Keratinocyte (primary cell): Measurements from ENCODE around the gene REPIN1. TPM values are rescaled to one million over a fixed set of nuclear protein-coding genes. Genes with fewer than 3 reads are reported as not detected.

ENCODE experiments used
- DNase-seq: peaks from one replicate; pipeline ENCODE4 v3.0.0-alpha.2; 2011; ENCODE audit warnings: low read depth, missing footprints, low spot score
- FAIRE-seq: peaks from 2 replicates; lab custom pipeline; 2011; peaks lifted over from hg19 to GRCh38; lab: Jason Lieb, UNC
- H2AFZ ChIP-seq: 2 replicates; pipeline ENCODE4 v1.6.0; 2012; ENCODE audit warnings: low read length, control low read depth, inconsistent platforms; ENCODE audit not compliant: control insufficient read depth
- H3K27ac ChIP-seq: 2 replicates; pipeline ENCODE4 v1.5.1; 2011; ENCODE audit warnings: low read length; ENCODE audit not compliant: control insufficient read depth, insufficient read depth
- H3K27me3 ChIP-seq: 3 replicates; pipeline ENCODE4 v1.6.0; 2011; ENCODE audit warnings: low read length; ENCODE audit not compliant: control insufficient read depth, insufficient read depth; ENCODE audit errors: extremely low read depth
- H3K36me3 ChIP-seq, 2 experiments: 2 replicates in 1 of 2; 3 replicates in 1 of 2; pipeline ENCODE4 v1.5.1; 2011; ENCODE audit warnings: low read length in 2 of 2, mild to moderate bottlenecking in 1 of 2; ENCODE audit not compliant: control insufficient read depth in 2 of 2, insufficient read depth in 2 of 2; ENCODE audit errors: extremely low read depth in 1 of 2
- H3K4me1 ChIP-seq: 3 replicates; pipeline ENCODE4 v1.5.1; 2011; ENCODE audit warnings: low read length; ENCODE audit not compliant: control insufficient read depth, insufficient read depth; ENCODE audit errors: extremely low read depth
- H3K4me2 ChIP-seq: 3 replicates; pipeline ENCODE4 v1.6.0; 2011; ENCODE audit warnings: low read depth, low read length; ENCODE audit not compliant: control insufficient read depth, insufficient read depth; ENCODE audit errors: extremely low read depth
- H3K4me3 ChIP-seq, 3 experiments: fragments of 200-600 bp in 1 of 3; sonication (generic) in 1 of 3; 2 replicates in 2 of 3; 3 replicates in 1 of 3; pipeline ENCODE4 v1.5.1; 2011 to 2016; ENCODE audit warnings: low read length in 3 of 3, mild to moderate bottlenecking in 3 of 3, control low read depth in 2 of 3, inconsistent platforms in 1 of 3, low read depth in 1 of 3, mixed read lengths in 1 of 3, mixed run types in 1 of 3, moderate library complexity in 1 of 3; ENCODE audit not compliant: control insufficient read depth in 2 of 3, insufficient read depth in 2 of 3; ENCODE audit errors: extremely low read depth in 1 of 3
- H3K79me2 ChIP-seq: 2 replicates; pipeline ENCODE4 v1.6.0; 2012; ENCODE audit warnings: low read length; ENCODE audit not compliant: control insufficient read depth, insufficient read depth
- H3K9ac ChIP-seq: 3 replicates; pipeline ENCODE4 v1.6.0; 2011; ENCODE audit warnings: low read length; ENCODE audit not compliant: control insufficient read depth, insufficient read depth; ENCODE audit errors: extremely low read depth
- H3K9me1 ChIP-seq: 3 replicates; pipeline ENCODE4 v1.6.0; 2011; ENCODE audit warnings: low read length; ENCODE audit not compliant: control insufficient read depth, insufficient read depth; ENCODE audit errors: extremely low read depth
- H3K9me3 ChIP-seq: 2 replicates; pipeline ENCODE4 v1.5.1; 2012; ENCODE audit warnings: low read depth, low read length; ENCODE audit not compliant: control insufficient read depth
- H4K20me1 ChIP-seq: 3 replicates; pipeline ENCODE4 v1.6.0; 2011; ENCODE audit warnings: low read length; ENCODE audit not compliant: control insufficient read depth, insufficient read depth; ENCODE audit errors: extremely low read depth
- CTCF ChIP-seq, 3 experiments: IDR thresholded peaks in 1 of 3; conservative IDR thresholded peaks in 1 of 3; optimal IDR thresholded peaks in 1 of 3; 2 replicates in 2 of 3; 3 replicates in 1 of 3; pipeline versions ENCODE3 to v1.5.1; 2011; ENCODE audit warnings: low read length in 3 of 3, mild to moderate bottlenecking in 3 of 3, moderate library complexity in 2 of 3, control low read depth in 1 of 3, inconsistent platforms in 1 of 3; ENCODE audit not compliant: insufficient read depth in 2 of 3; ENCODE audit errors: extremely low read depth in 1 of 3
- EZH2 ChIP-seq: IDR thresholded peaks from one replicate; pipeline ENCODE4 v1.6.1; 2012; ENCODE audit warnings: inconsistent platforms, mild to moderate bottlenecking, low read length, moderate library complexity
- dilution Hi-C: fragments of 300-500 bp; cut with MboI; formaldehyde crosslinking; loops from one replicate; pipeline ENCODE4 v1.7.0; 2020; ENCODE audit warnings: low sequenced_read_pairs; ENCODE audit not compliant: extremely low pct_ligation_motif_present
- polyA plus RNA-seq, 5 experiments: library from polyadenylated mRNA; depleted of rRNA in 3 of 5; stranded (reverse) in 3 of 5; stranded (forward) in 1 of 5; unstranded in 1 of 5; fragments of >200 nt; gene quantifications; 1 replicate in 1 of 5; 2 replicates in 3 of 5; 3 replicates in 1 of 5; pipeline versions ENCODE4 v1.2.1 to v1.2.3, GENCODE V29; 2011 to 2012; ENCODE audit warnings: missing spikeins in 2 of 5, low read depth in 1 of 5, low replicate concordance in 1 of 5

REPIN1 gene
- polyA plus RNA-seq, 1 donor (not counting 4 experiments of a cell fraction or from before 2014, with no cell fraction given) = 9.3 TPM

DNA sequence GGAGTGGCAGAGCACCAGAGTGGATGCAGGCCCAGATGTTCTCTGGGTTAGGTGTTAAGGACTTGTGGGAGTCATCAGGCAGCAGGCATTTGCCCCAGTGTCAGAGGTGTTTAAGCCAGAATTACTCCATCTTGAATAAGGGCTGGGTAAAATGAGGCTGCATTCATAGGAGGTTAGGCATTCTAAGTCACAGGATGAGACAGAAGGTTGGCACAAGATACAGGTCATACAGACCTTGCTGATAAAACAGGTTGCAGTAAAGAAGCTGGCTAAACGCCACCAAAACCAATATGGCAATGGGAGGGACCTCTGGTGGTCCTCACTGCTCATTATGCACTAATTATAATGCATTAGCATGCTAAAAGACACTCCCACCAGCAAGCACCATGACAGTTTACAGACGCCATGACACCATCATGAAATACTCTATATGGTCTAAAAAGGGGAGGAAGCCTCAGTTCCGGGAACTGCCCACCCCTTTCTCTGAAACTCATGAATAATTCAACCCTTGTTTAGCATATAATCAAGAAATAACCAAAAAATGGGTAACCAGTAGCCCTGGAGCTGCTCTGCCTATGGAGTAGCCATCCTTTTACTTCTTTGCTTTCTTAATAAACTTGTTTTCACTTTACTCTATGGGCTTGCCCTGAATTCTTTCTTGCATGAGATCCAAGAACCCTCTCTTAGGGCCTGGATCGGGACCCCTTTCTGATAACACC is 46.3 kb upstream of the REPIN1 start:
- no peaks in the 10 kb centered on the region for H3K27me3 ChIP-seq
- TF ChIP-seq CTCF (optimal IDR thresholded peaks at IDR 0.05 in 1 of 3, IDR thresholded peaks at IDR 0.05 in 1 of 3, conservative IDR thresholded peaks at IDR 0.05 in 1 of 3; ENCODE audit: extremely low read depth in 1 of 3, insufficient read depth in 2 of 3, low read length in 3 of 3) = no peak
- TF ChIP-seq EZH2 = no peak
- DNase-seq = no peak
- peak overlapping the region; percentile 58 to 74 (median 62) for H3K4me3 ChIP-seq
- no peaks in the 10 kb centered on the region for H3K79me2 ChIP-seq
- dilution Hi-C loops = no loop called here
- H4K20me1 ChIP-seq = no peaks in the 10 kb centered on the region
- no peaks in the 10 kb centered on the region for H3K9me1 ChIP-seq
- no peaks in the 10 kb centered on the region for H3K36me3 ChIP-seq
- no peak for FAIRE-seq
- H3K4me1 ChIP-seq = peaks cover 22% of the 10 kb centered on the region
- H3K4me2 ChIP-seq = peak overlapping the region; percentile 87
- peak overlapping the region; percentile 55 for H3K27ac ChIP-seq
- no peaks in the 10 kb centered on the region for H3K9me3 ChIP-seq
- peak overlapping the region; percentile 95 for H2AFZ ChIP-seq
- peak overlapping the region; percentile 79 for H3K9ac ChIP-seq

- Histone ChIP-seq H3K27me3 (no peaks in the 10 kb centered on the region), H3K27ac (peak within 1 kb of the TSS; percentile 55), H3K9me3 (no peaks in the 10 kb centered on the region), H3K4me1 (peaks cover 22% of the 10 kb centered on the region), H3K4me2 (peak within 1 kb of the TSS; percentile 87), H3K79me2 (no peaks in the 10 kb centered on the region), H2AFZ (peak within 1 kb of the TSS; percentile 95), H3K9me1 (no peaks in the 10 kb centered on the region), H3K4me3 (peak within 1 kb of the TSS; percentile 58 to 74 (median 62)), H4K20me1 (no peaks in the 10 kb centered on the region), H3K36me3 (no peaks in the 10 kb centered on the region), H3K9ac (peak within 1 kb of the TSS; percentile 79)
- TF ChIP-seq CTCF (optimal IDR thresholded peaks at IDR 0.05 in 1 of 3, IDR thresholded peaks at IDR 0.05 in 1 of 3, conservative IDR thresholded peaks at IDR 0.05 in 1 of 3; ENCODE audit: extremely low read depth in 1 of 3, insufficient read depth in 2 of 3, low read length in 3 of 3) (no peak), EZH2 (no peak)
- DNase-seq (no peak), FAIRE-seq (no peak)
- dilution Hi-C loops = no loop called here
Observed at GRCh38 chr7:150322833-150323681, 45.6 kb upstream of the REPIN1 start, which contains the start of the genes ACTR3C and LRRC61. Gene ACTR3C, minus strand, starts transcription at chr7:150323545. Its CDS starts 28,249 bp downstream, at chr7:150295296. Gene LRRC61, plus strand, starts transcription at chr7:150323355. Its CDS starts 13,507 bp downstream, at chr7:150336862.
